RCC 7860 (cell line): ENCODE results near the gene SH3BP4.

ENCODE experiments used
- DNase-seq: peaks from one replicate; pipeline ENCODE4 v3.0.0-alpha.2; 2015; ENCODE audit warnings: low spot score
- FAIRE-seq: peaks from 2 replicates; lab custom pipeline; 2012; peaks lifted over from hg19 to GRCh38; lab: Jason Lieb, UNC

SH3BP4 gene

DNA sequence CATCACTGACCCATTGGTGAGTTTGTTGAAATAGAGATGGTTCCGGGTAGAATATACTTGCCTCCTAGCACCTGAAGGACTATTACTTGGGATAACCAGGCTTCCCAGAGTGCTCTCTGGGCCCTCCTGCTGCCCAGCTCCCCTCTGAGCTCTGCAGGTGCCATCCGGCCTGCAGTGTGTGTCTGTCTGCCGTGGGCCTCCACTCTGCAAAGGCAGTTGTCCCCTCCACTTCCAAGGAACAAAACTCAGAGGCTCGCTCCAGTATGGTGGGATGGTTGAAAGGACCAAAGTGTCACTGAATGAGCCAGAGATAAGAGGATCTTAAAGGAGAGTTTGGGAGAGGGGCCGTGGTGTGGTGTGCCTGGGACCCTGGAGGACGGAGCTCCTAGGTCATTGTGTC is 57.3 kb downstream of the SH3BP4 start:
- no peak for DNase-seq
- no peak for FAIRE-seq

DNA sequence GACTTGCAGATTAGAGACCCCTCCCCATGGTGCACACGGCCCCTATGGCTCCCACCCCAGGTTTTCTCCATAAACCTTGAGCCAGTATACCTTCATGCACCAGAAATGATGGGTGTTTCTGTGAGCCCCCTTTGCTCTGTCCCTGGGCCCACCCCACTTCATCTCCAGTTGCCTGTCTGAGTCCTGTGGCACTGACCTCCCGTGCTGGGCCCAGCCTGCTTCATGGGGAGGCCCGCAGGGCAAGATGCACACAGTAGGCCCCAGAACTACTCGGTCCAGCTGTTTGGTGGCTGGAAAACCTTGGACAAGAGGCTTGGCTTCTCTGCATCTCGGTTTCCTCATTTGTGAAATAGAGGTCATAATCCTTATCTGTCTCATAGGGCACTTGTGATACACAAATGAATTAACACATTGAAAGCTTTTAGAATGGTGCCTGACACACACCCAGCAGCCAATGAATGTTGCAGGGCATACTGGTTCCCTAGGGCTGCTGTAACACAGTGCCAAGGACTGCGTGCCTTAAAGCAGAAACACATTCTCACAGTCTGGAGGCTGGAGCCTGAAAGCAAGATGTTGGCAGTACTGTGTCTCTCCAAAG is 58.4 kb downstream of the SH3BP4 start:
- FAIRE-seq (no peak), DNase-seq (no peak)

DNA sequence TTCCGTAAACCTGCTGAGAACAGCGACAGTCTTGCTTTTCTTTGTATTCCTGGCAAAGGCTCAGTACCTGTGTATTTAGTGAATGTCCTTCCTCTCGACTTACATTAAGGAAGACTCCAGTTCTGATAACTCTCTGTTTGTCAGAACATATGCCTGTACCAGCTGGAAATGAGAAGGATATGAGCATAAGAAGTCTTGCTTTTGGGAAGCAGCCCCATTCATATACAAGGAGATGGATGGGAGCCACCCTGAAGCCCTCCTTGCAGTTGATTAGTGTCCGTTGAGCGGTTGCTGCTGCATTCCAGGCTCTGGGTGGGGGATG is 59.8 kb downstream of the SH3BP4 start:
- no peak for FAIRE-seq
- DNase-seq: no peak

DNA sequence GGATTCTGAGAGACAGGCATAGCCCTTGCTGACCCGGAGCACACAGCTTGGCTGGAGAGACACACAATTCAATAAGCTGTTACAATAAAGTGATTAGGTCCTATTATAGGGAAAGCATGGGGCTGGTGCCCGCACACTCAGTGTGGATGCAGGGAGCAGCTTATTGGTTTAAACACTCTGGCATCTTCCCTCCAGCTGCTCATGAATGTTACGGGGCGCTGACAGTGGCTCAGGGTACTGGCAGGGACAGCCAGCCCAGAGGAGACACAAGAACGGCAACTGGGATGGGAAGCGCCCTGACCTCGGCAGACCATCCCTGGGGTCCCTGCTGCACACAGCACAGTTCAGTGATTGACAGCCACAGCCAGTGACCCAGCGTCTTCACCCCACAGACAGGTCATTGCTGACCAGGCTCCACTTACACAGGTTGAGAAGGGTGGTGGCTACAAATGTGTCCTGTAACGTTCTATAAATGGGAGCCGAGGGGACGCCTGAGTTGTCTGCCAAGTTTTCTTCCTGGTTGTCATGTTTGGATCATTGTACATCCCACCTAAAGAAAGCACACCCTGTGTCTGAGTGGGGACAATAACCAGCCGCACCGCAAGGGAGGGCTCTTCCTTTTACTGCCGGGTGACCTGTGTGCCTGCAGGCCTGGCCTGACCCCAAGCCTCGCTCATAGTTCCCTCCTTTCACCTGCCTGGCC is 60.3 kb downstream of the SH3BP4 start:
- DNase-seq (no peak), FAIRE-seq (no peak)

DNA sequence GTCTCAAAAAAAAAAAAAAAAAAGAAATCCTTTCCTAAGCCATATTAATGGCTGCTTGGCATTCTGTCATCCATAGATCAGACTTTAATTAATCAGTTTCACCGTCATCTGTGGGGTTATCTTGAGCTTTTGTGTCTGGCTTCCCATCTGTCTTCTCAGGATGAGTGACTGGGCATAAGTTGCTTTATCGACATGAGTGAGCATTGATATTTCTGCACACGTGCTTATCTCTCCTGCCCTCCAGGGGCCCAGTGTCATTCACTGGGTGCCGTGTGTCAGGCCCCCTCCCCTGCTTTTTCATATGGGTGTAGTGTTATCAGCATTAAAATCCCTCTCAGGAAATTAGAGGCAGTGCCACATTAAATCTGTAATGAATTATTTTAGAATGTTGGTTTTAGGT is 65.6 kb downstream of the SH3BP4 start:
- FAIRE-seq (no peak), DNase-seq (no peak)

DNA sequence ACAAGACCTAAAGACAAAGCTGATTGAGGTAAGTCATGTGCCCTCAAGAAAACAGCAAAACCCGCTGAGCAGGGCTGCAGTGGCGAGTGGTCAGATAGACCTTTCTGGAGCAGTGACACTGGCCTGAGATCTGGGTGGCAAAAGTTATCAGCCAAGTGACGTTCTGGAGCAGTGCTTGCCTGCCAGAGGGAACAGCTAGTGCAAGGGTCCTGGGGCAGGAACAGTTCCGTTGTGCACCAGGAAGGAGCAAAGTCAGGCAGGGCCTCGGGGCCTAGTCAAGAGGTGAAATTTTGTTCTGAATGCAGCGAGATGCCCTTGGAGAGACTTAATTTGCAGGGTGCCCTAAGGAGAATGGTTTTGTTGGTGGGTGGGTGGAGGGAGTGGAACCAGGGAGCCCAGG is 67.0 kb downstream of the SH3BP4 start:
- no peak for DNase-seq
- no peak for FAIRE-seq

DNA sequence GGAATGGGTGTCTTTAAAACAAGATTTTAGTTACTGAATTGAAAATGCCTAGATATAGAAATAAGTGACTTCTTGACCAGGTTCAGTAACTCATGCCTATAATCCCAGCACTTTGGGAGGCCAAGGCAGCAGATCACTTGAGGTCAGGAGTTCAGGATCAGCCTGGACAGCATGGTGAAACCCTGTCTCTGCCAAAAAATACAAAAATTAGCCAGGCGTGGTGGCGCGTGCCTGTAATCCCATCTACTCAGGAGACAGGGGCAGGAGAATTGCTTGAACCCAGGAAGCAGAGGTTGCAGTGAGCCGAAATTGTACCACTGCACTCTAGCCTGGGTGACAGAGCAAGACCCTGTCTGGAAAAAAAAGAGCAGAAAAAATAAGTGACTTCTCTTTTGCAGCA is 68.3 kb downstream of the SH3BP4 start:
- FAIRE-seq: peak; percentile 76
- DNase-seq: peak; percentile 4

DNA sequence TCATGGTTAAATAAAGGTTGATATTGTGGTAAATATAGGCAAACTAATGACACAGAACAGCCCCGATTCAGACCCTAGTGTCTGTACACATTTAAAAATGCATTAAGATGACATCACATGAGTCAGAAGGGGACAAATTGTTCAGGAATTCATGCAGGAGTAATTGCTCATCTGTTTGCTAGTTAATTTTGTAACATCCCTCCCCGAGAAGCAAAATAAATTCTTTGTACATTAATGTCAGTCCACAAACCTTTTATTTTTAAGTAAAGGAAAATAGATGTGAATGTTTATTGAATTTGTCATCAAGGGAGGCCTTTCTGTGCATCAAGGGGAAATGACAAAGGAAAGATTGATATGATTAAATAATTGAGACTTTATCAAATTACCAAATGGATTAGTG is 69.9 kb downstream of the SH3BP4 start:
- FAIRE-seq (peak; percentile 97), DNase-seq (peak; percentile 94)

DNA sequence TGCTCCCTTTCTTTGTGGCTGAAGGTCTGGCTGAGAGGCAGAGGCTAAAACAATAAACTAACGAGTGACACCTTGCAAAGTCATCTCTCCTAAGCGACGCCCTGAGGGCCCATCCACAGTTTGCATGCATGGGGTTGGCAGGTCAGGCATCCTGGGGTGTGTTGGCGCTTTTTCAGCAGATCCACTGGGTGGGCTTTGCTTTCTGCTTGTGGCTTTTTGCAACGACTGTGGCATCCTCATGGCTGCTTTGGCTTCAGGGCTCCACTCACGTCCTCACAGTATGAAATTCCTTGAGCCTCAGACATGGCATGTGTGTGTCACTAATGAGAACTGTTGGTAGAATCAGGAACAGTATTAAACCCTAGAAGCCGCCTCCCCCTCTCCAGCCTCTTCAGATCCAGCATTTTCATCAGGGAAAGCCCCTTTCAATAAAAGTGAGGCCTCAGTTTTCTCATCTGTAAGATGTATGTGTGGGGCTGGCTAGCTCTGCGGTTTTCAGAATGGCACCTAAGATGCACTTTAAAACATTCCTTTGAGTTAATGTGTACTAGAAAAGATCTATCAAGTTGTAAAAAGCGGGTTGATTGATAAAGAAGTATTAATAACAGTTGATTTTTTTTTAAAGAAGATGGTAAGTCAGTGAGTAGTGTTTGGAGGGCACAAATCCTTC is 72.5 kb downstream of the SH3BP4 start:
- peak; percentile 97 for FAIRE-seq
- peak; percentile 98 for DNase-seq

DNA sequence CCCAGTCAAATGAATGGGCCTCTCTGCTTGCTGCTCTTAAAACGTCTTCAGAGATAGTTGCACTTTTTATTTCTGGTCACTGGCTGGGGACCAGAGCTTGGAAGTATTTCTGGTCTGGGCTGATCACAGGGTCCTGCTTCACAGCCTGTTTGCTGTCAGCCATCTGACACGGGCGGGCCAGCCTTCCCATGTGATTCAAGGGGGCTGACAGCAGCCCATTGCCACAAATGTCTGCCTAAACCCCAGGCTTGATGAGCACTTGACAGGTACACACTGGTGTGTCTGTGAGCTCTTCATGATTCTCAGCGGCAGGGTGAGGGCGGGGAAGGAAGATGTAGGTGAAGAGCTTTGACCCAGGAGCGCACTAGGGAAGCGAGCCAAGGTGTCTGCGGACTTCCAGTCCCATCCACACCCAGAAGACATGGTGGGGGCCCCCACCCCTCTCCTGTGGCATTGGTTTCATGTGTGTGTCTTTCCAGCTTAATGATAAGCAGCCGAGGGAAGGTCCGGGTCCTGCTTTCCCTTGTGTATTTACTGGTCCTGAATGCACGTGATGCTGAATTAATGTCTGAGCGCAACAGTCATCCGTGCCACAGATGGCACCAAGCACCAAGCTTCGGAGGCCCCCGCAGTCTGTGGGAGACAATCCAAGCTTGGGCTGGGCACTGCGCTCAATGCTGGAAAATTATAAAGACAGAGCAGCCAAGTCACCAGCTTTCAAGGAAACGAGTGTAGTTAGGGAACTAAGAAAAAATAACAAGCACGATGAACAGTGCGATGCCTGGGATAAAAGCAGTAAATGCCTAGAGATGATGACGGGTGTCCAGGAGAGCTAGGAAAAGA is 73.3 kb downstream of the SH3BP4 start:
- no peak for DNase-seq
- FAIRE-seq: no peak

DNA sequence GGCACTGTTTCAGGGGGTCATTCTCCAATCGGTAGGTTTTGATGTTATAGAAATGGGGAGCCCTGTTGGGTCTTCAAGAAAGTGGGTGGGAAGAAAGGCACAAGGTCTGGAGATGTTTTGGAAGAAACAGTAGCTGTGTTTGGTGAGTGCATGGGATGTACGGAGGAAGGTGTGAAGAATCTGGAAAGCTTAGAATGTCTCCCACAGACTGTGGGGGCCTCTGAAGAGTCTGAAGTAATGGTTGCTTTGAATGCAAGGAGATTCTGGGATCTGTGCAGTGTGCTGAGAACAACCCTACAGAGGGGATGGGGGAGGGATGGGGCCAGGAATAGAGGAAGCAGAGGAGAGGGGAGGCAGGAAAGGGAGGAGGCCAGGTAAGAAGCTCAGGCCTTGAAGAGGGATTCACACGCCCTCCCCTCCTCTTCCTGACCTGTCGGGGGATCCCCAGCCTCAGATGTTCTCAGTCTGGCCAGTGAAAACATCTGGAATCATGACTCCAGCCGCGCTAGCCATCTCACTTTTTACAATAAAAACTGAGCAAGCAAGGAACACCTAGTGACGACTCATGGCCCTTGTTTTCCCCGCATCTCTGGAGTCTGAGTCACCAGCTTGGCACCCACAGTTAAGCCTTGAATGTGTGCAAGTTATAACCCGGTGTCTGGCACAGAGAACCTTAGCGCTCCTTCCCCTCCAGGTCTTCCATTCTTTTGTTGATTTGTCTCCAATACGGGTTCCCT is 74.2 kb downstream of the SH3BP4 start:
- FAIRE-seq: peak; percentile 87

DNA sequence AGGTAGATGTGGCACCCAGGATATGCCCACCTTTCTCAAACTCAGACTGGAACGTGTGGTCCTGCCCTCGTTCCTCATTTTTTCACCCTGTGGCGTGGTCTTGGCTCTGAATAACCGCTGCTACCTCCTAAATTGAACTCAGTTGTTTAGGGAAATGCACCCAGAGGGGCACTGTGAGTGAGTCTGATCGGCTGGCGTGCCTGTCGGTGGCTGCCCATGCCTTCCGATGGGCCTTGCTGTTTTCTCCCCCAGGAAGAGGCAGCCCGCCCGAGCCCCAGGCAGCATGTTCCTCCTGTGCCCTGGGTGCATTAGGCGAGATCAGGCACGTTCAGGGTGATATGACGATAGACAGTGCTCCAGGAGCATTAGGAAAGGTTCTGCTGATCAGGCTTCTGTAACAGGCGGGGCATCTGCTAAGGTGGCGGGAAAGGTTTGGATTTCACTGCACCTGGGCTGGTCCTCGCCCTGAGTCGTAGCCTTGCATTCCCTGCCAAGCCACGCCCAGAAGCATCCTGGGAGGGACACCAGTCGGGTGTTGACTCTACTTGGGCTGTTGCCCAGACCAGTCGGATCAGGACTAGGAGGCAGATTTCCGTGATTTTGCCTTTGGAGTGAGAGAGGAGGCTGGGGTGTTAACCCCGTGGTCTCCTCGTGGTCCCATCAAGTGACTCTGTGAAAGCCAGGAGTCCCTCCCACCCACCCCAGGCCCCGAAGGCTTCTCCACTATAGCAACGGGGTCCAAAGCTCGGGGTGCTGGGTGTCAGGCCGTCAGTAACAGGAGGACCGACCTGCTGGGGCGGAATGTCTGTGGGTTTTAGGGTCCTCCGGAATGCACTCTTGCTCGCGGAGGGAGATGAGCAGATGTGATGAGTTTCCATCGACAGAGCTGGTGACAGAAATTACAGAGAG is 75.1 kb downstream of the SH3BP4 start:
- DNase-seq (peak; percentile 84), FAIRE-seq (peak; percentile 70)

More for the DNA sequence above, 74.2 kb downstream of the SH3BP4 start:
- DNase-seq: peak; percentile 91

DNA sequence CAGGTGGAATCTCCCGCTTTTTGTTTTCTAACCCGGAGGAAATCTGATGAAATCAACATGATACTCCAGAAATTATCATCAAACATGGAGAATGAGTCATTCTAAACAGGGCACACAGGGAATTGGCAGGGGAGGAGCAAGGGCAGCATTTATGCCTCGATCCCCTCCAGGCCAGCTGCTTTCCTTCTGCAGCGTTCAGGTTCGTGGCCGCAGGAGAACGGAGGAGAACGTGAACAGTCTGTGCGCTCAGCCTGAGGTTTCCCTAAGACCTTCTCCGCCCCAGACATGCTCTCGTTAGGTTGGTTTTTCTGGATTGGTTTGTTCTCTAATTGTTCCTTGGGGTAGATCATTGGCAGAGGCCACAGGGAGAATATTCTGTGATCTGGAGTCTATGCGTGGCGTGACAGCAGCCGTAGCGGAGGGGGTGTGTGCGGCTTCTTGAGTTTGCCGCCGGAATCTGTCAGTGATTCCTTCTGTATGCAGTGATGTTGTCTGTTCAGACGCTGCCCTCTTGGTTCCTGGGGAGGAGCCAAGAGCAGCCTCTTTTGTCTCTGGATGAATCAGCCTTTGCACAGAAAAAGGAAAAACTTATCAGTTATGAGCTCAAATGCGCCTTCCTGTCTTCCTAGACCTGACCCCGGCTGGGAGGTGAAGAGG is 75.9 kb downstream of the SH3BP4 start:
- DNase-seq: peak; percentile 83

DNA sequence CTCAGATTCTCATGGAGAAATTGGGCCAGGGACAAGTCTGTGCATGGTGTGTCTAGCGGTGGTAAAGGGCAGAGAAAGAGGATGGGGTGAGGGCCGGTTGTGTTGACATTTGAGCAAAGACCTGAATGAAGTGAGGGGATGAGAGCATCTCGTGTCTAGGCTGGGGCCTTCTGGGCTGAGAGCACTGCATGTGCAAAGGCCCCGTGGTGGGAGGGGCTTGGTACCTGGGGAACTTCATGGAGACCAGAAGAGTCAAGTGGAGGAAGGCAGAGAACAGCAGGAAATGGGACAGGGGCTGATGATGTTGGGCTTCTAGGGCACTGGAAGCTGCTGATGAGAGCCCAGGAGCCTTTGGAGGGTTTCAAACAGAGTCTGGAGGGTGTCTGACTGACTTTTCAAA is 76.8 kb downstream of the SH3BP4 start:
- FAIRE-seq: no peak
- no peak for DNase-seq

More for the DNA sequence above, 75.9 kb downstream of the SH3BP4 start:
- peak; percentile 73 for FAIRE-seq

DNA sequence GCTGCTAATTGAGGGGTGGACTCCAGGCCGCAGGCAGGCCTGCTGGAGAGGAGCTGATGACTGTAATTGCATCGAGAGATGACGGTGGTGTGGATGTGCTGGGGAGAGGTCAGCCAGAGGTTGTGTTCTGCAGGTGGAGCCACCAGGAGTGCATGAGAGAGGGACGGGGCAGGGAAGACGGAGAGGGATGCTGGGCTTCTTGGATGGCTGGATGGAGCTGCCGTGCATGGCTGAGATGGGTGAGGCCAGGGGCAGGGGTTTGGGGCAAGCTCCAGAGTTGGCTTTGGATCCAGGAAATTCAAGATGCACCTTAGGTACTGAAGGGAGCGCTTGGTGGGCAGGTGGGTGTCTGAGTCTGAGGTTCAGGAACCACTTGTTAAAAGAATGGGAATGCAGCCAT is 77.2 kb downstream of the SH3BP4 start:
- no peak for DNase-seq
- no peak for FAIRE-seq

DNA sequence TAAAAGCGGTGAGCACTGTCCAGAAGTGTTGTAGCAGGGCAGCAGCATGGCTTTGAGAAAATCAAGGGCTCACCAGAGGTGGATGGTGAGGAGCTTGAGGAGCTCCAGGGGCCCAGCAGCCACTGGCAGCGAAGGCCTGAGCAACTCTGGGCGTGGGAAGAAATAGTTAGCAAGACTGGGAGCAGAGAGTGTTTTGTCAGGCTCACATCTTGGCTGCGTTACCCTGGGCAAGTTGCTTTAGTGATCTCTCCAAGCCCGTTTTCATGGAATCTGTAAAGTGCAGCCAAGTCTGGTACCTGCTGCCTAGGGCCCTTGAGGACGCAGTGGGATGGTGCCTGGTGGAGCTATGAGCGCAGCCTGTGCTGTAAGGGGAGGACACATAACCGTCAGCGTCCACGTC is 78.3 kb downstream of the SH3BP4 start:
- no peak for DNase-seq
- no peak for FAIRE-seq

DNA sequence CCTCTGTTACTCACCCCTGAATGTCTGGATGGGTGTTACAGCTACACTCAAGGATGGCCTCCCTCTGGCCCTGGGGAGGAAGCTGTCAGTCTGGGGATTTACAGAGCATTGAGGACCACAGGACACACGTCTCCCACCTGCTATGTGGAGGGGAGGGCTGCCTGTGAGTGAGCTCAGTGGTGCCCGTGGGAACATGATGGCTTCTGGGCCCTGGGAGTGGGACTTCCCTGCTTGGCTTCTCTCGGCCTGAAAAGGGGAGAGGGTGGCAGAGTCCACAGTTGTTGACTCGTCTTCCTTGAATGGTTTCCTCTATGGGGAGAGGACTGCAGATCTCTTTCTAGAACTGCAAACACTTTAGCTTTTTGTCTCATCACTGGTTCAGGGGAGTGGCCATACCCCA is 79.1 kb downstream of the SH3BP4 start:
- FAIRE-seq: no peak

DNA sequence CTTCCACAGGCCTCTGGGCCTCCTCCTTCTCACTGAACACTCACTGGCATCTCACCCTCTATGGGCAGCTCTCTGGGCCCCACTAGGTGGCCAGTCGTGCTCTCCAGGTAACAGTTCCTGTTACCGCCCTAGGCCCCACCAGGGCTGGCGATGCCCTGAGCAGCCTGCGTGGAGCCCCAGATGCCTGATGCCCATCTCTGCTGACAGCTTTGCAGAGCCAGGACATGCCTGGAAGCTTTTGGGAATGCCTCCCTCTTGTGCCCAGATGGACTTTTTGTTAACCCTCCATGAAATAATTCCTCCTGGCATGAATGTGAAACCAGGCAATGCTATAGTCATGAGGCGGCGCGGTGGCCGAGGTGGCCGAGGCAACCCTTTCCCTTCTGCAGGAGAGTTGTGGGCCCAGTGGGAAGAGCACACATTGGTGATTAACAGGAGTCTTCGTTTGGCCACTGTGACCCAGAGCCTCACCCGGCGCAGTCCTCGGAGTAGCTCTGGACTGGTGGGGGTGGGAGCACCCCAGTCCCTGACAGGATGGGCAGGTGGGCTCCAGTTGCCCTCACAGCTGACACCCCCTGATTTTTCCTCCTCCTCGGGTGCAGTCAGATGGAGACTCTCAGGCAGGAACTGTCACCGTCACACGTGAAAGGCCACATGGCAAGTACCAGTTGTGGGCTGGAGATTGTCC is 80.0 kb downstream of the SH3BP4 start:
- FAIRE-seq (no peak), DNase-seq (no peak)

More for the DNA sequence above, 79.1 kb downstream of the SH3BP4 start:
- DNase-seq: no peak

DNA sequence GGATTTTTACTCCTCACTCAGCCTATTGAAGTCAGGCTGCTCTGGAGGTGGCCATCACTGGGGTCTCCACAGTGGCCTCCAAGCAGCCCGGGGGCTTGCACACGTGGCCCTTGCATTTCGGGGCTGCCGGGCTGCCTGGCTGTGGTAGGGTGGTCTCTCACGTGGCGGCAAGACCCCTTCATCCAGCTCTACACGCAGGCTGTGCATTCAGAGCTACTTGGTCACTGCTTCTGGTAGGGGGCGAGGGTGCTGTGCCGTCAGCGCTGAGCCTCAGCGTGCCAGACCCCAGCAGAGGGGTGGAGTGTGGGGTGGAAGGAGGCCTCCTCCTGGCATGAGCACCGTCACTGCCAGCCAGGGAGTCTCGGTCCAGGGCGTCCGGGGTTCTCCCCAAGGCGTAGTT is 80.6 kb downstream of the SH3BP4 start:
- no peak for DNase-seq
- FAIRE-seq: no peak
